Fibroblast of villous mesenchyme (primary cell): ENCODE results near the gene PSEN2. TPM values are rescaled to one million over a fixed set of nuclear protein-coding genes. Genes with fewer than 3 reads are reported as not detected.

Experiments
- DNase-seq: peaks from one replicate; pipeline ENCODE4 v3.0.0-alpha.2; 2010; ENCODE audit warnings: low read depth
- H3K4me3 ChIP-seq: 2 replicates; pipeline ENCODE4 v1.5.1; 2011; ENCODE audit warnings: low read depth, mild to moderate bottlenecking, low read length
- CTCF ChIP-seq: IDR thresholded peaks from 2 replicates; pipeline ENCODE4 v1.5.1; 2012; ENCODE audit warnings: low read depth, mild to moderate bottlenecking, low read length; ENCODE audit not compliant: insufficient read depth
- total RNA-seq: library from RNA; depleted of rRNA; stranded (reverse); fragments of >200 nt; gene quantifications from 2 replicates; pipeline ENCODE4 v1.2.3, GENCODE V29; 2012

Gene PSEN2
- 16.0 and 20.6 TPM in 2 replicates for total RNA-seq

DNA sequence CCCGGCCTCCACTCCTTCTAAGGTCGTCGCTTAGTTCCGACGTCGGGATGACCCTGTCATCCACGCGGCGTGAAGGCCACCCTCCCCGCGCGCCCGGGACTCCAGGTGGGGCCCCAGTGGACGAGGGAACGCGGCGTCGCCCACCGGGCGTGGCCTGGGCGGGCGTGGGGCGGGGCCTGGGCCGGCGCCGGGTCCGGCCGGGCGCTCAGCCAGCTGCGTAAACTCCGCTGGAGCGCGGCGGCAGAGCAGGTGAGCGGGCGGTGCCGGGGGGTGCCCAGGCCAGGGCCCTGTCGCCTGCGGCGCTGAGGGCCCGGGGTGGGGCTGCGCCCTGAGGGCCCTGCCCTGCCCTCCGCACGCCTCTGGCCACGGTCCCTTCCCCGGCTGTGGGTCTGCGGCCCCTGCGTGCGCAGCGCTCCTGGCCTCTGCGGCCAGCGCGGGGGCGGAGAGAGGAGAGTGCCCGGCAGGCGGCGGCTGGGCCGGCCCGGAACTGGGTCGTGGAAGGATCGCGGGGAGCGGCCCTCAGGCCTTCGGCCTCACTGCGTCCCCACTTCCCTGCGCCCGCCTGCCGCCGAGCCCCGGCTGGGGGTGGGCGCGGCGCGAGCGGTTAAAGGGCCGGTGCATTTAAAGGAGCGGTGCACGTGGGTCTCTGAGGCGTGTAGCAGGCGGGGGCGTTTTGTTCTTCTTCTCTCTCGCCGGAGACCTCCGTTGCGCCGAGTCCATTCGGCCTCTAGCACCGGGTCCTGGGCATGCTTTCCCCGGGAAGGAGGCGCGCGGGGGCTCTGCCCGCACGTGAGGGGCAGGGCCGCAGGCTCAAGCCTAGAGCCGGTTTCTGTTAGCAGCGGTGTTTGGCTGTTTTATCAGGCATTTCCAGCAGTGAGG lies at the start of gene PSEN2:
PSEN2 (plus strand) TSS at position 216 of the 879 bp plus-strand sequence. CDS start 11,292 bp downstream, outside the sequence.
- H3K4me3 ChIP-seq, result peak within 1 kb of the TSS; percentile 64
- peak; percentile 24 for TF ChIP-seq CTCF
- peak; percentile 44 for DNase-seq

DNA sequence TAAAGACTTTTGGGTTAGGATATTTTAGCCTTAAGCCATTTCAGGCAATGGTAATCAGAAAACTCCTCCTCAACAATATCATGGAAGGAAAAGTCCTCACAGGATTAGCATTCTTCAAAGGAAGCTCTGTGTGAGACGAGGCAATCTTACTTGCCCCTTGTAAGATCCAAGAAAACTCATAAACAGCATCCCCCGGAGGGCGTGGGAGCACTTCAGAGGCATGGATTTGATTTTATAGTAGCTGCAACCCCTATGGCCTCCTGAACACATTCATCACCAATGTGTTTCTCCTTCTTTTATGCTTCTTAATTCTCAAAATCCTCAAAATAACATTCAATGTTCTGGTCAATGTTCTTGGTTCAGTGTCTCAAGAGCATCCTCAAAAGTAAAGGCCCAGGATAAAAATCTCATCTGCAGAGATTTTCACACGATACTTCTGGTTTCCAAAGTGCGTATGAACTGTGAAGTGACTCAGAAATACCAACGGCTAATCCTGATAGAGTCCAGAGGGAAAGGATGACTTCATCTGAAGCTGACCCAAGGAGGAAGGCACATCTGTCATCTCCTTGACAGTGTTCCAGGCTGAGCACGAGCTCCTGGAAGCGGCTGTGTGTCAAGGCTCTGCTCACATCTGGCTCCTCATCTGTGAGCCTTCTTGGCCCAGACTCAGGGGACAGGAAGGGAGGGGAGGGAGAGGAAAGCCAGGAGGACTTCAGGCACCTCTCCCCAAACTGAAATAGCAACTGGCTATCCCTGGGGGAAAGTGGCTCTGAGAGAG lies 49.3 kb upstream of the PSEN2 start:
- TF ChIP-seq CTCF, result no peak
- H3K4me3 ChIP-seq, result no peak overlapping the region
- peak; percentile 99 for DNase-seq

DNA sequence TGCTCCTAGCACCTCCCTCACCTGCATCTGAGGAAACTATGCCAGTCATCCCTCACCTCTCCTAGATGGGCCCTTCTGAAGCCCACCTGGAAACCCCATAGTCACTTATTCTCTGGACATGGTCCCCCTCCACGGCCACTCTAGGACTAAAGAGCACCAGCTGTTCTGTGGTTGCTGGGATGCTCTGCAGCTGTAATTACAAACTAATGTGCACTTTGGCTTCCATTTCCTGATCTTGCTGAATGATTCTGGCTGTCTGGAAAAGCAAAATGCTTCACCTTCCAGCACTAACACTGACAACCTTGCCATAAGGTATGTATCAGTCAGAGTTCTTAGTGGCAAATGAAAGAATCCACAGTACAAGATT lies 48.7 kb upstream of the PSEN2 start:
- no peak for TF ChIP-seq CTCF
- H3K4me3 ChIP-seq, result no peak overlapping the region
- DNase-seq, result peak; percentile 58

DNA sequence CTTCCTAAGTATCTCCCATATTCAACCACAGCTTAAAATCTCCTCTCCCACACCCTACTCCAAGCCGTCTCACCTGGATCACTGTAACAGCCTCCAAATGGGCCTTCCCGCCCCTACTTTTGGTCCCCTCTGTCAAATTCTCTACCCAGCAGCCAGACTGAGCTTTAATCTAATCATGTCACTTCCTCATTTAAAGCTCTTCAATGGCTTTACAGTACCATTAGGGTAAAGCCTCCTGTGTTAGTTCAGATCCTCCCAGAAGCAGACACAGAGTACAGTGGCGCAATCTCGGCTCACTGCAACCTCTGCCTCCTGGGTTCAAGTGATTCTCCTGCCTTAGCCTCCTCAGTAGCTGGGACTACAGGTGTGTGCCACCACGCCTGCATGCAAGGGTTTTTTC lies 46.8 kb upstream of the PSEN2 start:
- no peak overlapping the region for H3K4me3 ChIP-seq
- no peak for DNase-seq
- no peak for TF ChIP-seq CTCF

DNA sequence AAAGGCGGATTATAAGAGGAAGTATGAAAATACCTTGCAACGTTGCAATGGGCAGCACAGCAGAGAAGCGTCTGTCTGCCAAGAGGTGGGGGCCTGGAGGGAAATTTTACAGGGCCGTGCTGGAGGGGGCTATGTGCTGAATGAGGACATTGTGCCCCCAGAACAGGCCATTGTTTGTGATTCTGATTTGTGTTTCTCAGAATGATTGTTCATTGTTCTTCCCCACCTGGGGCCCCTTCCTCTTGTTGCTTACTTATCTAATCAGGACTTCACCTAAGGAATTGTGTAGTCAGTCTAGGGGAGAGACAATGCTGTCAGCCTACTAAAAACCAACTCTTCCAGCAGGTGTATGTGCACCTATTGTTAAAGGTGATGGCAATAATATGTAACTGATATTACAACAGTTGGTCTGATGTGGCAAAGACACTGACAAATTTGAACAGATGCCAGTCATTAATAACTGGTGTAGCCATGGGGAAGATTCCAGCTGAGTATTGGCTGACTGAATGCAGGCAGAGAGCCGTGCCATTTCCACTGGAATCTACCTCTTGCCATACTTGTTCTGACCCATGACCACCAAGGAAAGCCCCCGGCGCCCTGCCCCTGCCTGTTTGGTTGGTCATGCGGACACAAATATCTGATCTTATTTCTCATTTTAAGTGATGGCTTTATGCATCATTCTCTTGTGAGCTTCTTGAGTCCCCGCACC lies 45.2 kb upstream of the PSEN2 start:
- no peak for TF ChIP-seq CTCF
- DNase-seq, result no peak
- H3K4me3 ChIP-seq, result no peak overlapping the region

DNA sequence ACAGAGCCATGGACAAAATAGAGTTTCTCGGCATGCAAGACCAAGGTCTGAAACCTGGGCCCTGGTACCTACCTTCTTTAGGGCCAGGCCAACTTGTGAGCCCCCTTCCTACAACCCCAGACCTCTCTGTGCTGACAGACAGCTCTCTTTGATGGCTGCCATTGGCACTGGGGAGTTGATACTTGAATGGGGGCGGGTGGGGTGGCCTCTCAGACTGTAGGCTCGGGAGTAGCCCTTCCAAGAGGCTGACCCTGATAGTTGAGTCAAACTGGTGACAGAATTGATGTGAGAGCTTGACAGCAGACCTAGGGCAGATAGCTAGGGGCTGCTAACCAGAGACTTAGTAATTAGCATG lies 44.7 kb upstream of the PSEN2 start:
- DNase-seq, result no peak
- TF ChIP-seq CTCF, result no peak
- H3K4me3 ChIP-seq, result no peak overlapping the region
